H1 (cell line): ENCODE data around the gene RIPOR2.

ENCODE experiments used
- CBX5 ChIP-seq: fragments of 300-800, 300-1000 bp; sonication (generic); IDR thresholded peaks from 2 replicates; pipeline ENCODE4 v1.7.1; 2016; ENCODE audit warnings: antibody characterized with exemption, low read length, low read depth
- FOSL1 ChIP-seq: IDR thresholded peaks from 2 replicates; pipeline ENCODE4 v1.6.1; 2011; ENCODE audit warnings: mild to moderate bottlenecking, low read depth, low read length, moderate library complexity; ENCODE audit not compliant: insufficient read depth
- GABPA ChIP-seq: IDR thresholded peaks from 2 replicates; pipeline ENCODE4 v1.6.1; 2011; ENCODE audit warnings: mild to moderate bottlenecking, low read length, moderate library complexity, borderline replicate concordance; ENCODE audit not compliant: insufficient read depth
- HDAC2 ChIP-seq, 2 experiments: fragments of 300-600 bp in 1 of 2; sonication (generic) in 1 of 2; IDR thresholded peaks; 2 replicates each; pipeline ENCODE4 v1.6.1; 2011 to 2012; ENCODE audit warnings: low read depth in 2 of 2, low read length in 2 of 2, mild to moderate bottlenecking in 2 of 2, moderate library complexity in 2 of 2, borderline replicate concordance in 1 of 2, inconsistent platforms in 1 of 2
- POLR2A ChIP-seq, 2 experiments: IDR thresholded peaks; 1 replicate in 1 of 2; 2 replicates in 1 of 2; pipeline ENCODE4 v1.6.1; 2011; ENCODE audit warnings: low read depth in 2 of 2, low read length in 2 of 2, mild to moderate bottlenecking in 2 of 2; ENCODE audit errors: control extremely low read depth in 1 of 2
- RAD21 ChIP-seq, 2 experiments: IDR thresholded peaks in 1 of 2; conservative IDR thresholded peaks in 1 of 2; 2 replicates each; pipeline ENCODE4 v1.6.1; 2011; ENCODE audit warnings: low read depth in 2 of 2, low read length in 2 of 2, improper control_type of control experiment in 1 of 2, inconsistent platforms in 1 of 2, mild to moderate bottlenecking in 1 of 2, moderate library complexity in 1 of 2
- TBP ChIP-seq: IDR thresholded peaks from 2 replicates; pipeline ENCODE4 v1.6.1; 2011; ENCODE audit warnings: low read depth, low read length, improper control_type of control experiment
- TF ChIP-seq, protein P1 (sequence below), 3 experiments: IDR thresholded peaks; 1 replicate in 2 of 3; 2 replicates in 1 of 3; pipeline versions ENCODE4 v1.5.1 to v1.6.1; 2011; ENCODE audit warnings: low read length in 3 of 3, mild to moderate bottlenecking in 3 of 3, inconsistent platforms in 2 of 3, low read depth in 1 of 3, moderate library complexity in 1 of 3; ENCODE audit not compliant: insufficient read depth in 1 of 3; ENCODE audit errors: control extremely low read depth in 1 of 3

DNA sequence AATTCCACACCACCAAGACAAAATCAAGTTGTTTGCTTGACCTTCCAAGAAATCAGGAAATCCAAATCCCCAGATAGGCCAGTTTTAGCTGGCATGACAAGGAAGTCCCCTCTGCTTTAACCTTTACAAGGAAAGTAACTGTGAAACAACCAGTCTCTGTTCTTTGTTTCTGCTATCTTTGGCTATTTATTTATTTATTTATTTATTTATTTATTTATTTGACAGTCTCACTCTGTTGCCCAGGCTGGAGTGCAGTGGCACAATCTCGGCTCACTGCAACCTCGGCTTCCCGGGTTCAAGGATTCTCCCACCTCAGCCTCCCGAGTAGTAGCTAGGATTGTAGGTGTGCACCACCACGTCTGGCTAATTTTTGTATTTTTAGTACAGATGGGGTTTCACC is 175.6 kb downstream of the RIPOR2 start:
- TF ChIP-seq, protein P1, sequence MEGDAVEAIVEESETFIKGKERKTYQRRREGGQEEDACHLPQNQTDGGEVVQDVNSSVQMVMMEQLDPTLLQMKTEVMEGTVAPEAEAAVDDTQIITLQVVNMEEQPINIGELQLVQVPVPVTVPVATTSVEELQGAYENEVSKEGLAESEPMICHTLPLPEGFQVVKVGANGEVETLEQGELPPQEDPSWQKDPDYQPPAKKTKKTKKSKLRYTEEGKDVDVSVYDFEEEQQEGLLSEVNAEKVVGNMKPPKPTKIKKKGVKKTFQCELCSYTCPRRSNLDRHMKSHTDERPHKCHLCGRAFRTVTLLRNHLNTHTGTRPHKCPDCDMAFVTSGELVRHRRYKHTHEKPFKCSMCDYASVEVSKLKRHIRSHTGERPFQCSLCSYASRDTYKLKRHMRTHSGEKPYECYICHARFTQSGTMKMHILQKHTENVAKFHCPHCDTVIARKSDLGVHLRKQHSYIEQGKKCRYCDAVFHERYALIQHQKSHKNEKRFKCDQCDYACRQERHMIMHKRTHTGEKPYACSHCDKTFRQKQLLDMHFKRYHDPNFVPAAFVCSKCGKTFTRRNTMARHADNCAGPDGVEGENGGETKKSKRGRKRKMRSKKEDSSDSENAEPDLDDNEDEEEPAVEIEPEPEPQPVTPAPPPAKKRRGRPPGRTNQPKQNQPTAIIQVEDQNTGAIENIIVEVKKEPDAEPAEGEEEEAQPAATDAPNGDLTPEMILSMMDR (IDR thresholded peaks at IDR 0.05; ENCODE audit: control extremely low read depth in 1 of 3, insufficient read depth in 1 of 3, low read depth in 1 of 3, low read length in 3 of 3): no peak
- TF ChIP-seq POLR2A (IDR thresholded peaks at IDR 0.05; ENCODE audit: control extremely low read depth in 1 of 2, low read depth in 2 of 2, low read length in 2 of 2) (no peak), RAD21 (IDR thresholded peaks at IDR 0.05 in 1 of 2, conservative IDR thresholded peaks at IDR 0.05 in 1 of 2; ENCODE audit: low read depth in 2 of 2, low read length in 2 of 2) (no peak), TBP (no peak), GABPA (no peak), FOSL1 (no peak), HDAC2 (IDR thresholded peaks at IDR 0.05; ENCODE audit: borderline replicate concordance in 1 of 2, low read depth in 2 of 2, low read length in 2 of 2) (no peak), CBX5 (no peak)
